Mucosa of stomach (tissue), 1 donor: ENCODE results near the gene ATP13A3.
A peak's percentile ranks its signal among the peaks of the same experiment; 100 is the strongest.

Experiments used
- H3K27me3 ChIP-seq: one replicate; pipeline ENCODE4 v1.7.0; 2013; ENCODE audit warnings: mild to moderate bottlenecking, low read length; ENCODE audit not compliant: control insufficient read depth, insufficient read depth
- H3K36me3 ChIP-seq: one replicate; pipeline ENCODE4 v1.7.0; 2013; ENCODE audit warnings: low read length; ENCODE audit not compliant: control insufficient read depth, insufficient read depth
- H3K4me1 ChIP-seq: one replicate; pipeline ENCODE4 v1.7.0; 2013; ENCODE audit warnings: mild to moderate bottlenecking, low read length; ENCODE audit not compliant: control insufficient read depth, insufficient read depth
- H3K4me3 ChIP-seq: one replicate; pipeline ENCODE4 v1.7.0; 2013; ENCODE audit warnings: low read length
- H3K9ac ChIP-seq: one replicate; pipeline ENCODE4 v1.7.0; 2013; ENCODE audit warnings: mild to moderate bottlenecking, low read length, moderate library complexity
- H3K9me3 ChIP-seq: one replicate; pipeline ENCODE4 v1.7.0; 2013; ENCODE audit warnings: mild to moderate bottlenecking, low read length, moderate library complexity; ENCODE audit not compliant: control insufficient read depth
- donor health status: Pancreatic carcinoma.

Gene ATP13A3

DNA sequence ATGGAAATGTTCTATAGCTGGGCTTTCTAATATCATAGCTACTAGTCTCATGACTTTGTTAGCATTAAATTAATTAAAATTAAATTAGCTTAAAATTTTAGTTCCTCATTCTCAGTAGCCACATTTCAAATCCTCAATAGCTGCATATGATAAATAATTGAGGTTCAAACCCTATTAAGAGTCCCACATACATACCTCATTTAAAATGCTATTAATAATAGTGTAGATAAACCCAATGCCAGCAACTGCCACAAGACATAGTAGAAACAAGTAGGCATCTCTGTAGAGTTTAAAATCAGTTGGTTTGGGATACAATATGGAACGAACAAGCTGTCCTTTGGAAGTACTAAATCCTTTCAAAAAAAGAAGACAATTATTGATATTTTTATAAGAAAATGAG lies 39.1 kb downstream of the ATP13A3 start:
- Histone ChIP-seq H3K36me3 (no peaks in the 10 kb centered on the region), H3K9ac (no peak overlapping the region), H3K4me3 (no peak overlapping the region), H3K4me1 (peaks cover 12% of the 10 kb centered on the region), H3K9me3 (no peaks in the 10 kb centered on the region), H3K27me3 (no peaks in the 10 kb centered on the region)

DNA sequence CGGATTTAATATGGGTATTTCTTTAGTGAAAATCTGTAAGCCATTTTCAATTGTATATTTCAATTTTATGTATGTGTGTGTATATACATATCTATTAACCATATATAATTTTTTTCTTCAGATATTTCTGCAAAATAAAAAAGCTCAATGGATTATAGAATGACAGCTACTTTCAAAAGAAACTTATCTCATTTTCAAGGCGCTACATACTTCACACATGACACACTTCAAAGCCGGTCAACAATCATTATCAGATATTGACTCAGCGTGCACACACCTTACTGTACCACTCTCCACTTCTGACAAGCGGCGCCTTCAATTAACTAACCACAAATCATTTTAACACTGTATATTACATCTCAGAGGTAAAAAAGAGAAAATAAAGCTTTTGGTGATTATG lies 39.6 kb downstream of the ATP13A3 start:
- H3K4me1 ChIP-seq = peaks cover 12% of the 10 kb centered on the region
- H3K9ac ChIP-seq = no peak overlapping the region
- no peaks in the 10 kb centered on the region for H3K36me3 ChIP-seq
- H3K4me3 ChIP-seq = no peak overlapping the region
- H3K9me3 ChIP-seq = no peaks in the 10 kb centered on the region
- no peaks in the 10 kb centered on the region for H3K27me3 ChIP-seq

DNA sequence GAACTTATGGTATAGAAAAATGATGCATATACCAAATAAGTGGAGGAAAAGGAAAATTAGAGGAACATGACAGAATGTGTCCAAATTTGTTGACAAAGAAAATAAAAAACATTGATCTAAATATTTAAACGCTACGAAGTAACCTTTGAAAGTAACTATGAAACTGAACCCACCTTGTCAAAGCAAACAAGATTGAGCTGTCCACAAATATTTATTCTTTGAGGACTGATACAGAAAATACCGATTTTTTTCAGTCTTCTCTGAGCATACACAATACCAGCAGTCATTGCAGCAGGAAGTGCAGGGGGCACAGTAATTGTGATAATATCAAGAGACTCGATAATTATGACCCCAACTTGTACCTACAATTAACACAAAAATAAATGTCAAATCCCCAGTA lies 40.0 kb downstream of the ATP13A3 start:
- Histone ChIP-seq H3K4me1 (peaks cover 14% of the 10 kb centered on the region), H3K36me3 (no peaks in the 10 kb centered on the region), H3K27me3 (no peaks in the 10 kb centered on the region), H3K9me3 (no peaks in the 10 kb centered on the region), H3K9ac (no peak overlapping the region), H3K4me3 (no peak overlapping the region)

- H3K27me3 ChIP-seq = no peaks in the 10 kb centered on the region
- H3K36me3 ChIP-seq = no peaks in the 10 kb centered on the region
- peaks cover 20% of the 10 kb centered on the region for H3K4me1 ChIP-seq
- no peak overlapping the region for H3K9ac ChIP-seq
- no peak overlapping the region for H3K4me3 ChIP-seq
- no peaks in the 10 kb centered on the region for H3K9me3 ChIP-seq
Measured at GRCh38 chr3:194446172-194446571, 40.6 kb downstream of the ATP13A3 start.

GRCh38 chr3:194443901-194444300 lies 42.9 kb downstream of the ATP13A3 start:
- H3K4me3 ChIP-seq = no peak overlapping the region
- H3K27me3 ChIP-seq = no peaks in the 10 kb centered on the region
- H3K9me3 ChIP-seq = no peaks in the 10 kb centered on the region
- no peak overlapping the region for H3K9ac ChIP-seq
- no peaks in the 10 kb centered on the region for H3K36me3 ChIP-seq
- H3K4me1 ChIP-seq = peaks cover 32% of the 10 kb centered on the region

DNA sequence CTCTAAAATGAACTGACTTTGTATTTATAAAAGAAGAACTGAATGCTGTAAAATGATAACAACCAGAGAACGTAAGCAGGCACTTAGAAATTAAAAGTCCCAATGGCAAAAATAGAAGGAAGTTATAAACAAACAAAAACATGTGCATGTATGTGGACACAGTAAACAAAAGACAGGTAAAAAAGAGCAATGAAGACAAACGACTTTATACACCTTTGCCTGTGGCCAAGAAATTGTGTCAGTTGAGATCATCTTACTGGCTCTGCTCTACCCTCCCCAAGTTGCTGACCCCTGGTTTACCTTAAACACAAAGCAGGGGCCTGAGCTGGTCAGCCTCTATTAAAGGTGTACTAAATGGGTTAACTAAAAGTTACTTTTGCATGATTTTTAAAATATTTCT lies 46.0 kb downstream of the ATP13A3 start:
- peaks cover 4% of the 10 kb centered on the region for H3K36me3 ChIP-seq
- no peak overlapping the region for H3K4me3 ChIP-seq
- peaks cover 32% of the 10 kb centered on the region for H3K4me1 ChIP-seq
- no peaks in the 10 kb centered on the region for H3K27me3 ChIP-seq
- H3K9ac ChIP-seq = no peak overlapping the region
- H3K9me3 ChIP-seq = no peaks in the 10 kb centered on the region

- peaks cover 4% of the 10 kb centered on the region for H3K36me3 ChIP-seq
- peak overlapping the region; percentile 16 for H3K9ac ChIP-seq
- no peaks in the 10 kb centered on the region for H3K27me3 ChIP-seq
- peaks cover 27% of the 10 kb centered on the region for H3K4me1 ChIP-seq
- no peaks in the 10 kb centered on the region for H3K9me3 ChIP-seq
- H3K4me3 ChIP-seq = no peak overlapping the region
Measured at GRCh38 chr3:194439881-194440550, 46.8 kb downstream of the ATP13A3 start.

DNA sequence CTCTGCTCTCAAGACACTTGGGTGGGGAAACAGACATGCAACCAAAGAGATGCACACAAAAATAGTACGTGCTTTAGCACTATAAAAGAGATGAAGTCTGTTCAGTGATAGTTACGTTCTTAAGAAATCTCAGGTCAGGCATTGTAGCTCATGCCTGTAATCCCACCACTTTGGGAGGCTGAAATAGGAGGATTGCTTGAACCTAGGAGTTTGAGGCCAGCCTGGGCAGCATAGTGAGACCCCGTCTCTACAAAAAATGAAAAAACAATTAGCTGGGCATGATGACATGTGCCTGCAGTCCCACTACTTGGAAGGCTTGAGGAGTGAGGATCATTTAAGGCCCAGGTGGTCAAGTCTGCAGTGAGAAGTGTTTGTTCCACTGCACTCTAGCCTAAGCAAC lies 52.3 kb downstream of the ATP13A3 start:
- H3K36me3 ChIP-seq = peaks cover 4% of the 10 kb centered on the region
- no peaks in the 10 kb centered on the region for H3K27me3 ChIP-seq
- no peaks in the 10 kb centered on the region for H3K9me3 ChIP-seq
- H3K4me3 ChIP-seq = no peak overlapping the region
- H3K4me1 ChIP-seq = peaks cover under 1% of the 10 kb centered on the region
- no peak overlapping the region for H3K9ac ChIP-seq

DNA sequence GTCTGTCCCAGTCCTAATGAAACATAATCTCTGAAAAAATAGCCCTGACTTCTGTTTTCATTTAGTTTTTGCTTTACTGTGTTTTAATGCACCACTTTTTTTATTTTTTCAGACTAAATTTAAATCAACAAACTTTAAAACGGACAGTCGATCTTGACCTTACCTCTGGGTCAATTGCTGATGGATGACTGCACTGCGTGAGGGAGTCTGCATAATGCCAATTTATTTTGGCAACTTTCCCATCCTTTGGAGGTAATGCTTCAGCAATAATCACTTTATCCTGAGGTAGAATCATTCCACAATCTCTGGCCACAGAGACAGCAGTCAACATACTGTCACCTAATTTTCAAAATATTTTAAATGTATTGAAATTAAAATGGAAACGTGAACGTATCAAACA lies 55.2 kb downstream of the ATP13A3 start:
- no peak overlapping the region for H3K9ac ChIP-seq

GRCh38 chr3:194425399-194425798 lies 61.4 kb downstream of the ATP13A3 start:
- H3K36me3 ChIP-seq = no peaks in the 10 kb centered on the region
- H3K4me3 ChIP-seq = no peak overlapping the region
- H3K4me1 ChIP-seq = no peaks in the 10 kb centered on the region
- H3K27me3 ChIP-seq = no peaks in the 10 kb centered on the region
- H3K9me3 ChIP-seq = no peaks in the 10 kb centered on the region
- no peak overlapping the region for H3K9ac ChIP-seq

More for the DNA sequence above, 55.2 kb downstream of the ATP13A3 start:
- peaks cover 2% of the 10 kb centered on the region for H3K36me3 ChIP-seq
- H3K27me3 ChIP-seq = no peaks in the 10 kb centered on the region
- H3K9me3 ChIP-seq = no peaks in the 10 kb centered on the region
- H3K4me3 ChIP-seq = no peak overlapping the region
- H3K4me1 ChIP-seq = no peaks in the 10 kb centered on the region

DNA sequence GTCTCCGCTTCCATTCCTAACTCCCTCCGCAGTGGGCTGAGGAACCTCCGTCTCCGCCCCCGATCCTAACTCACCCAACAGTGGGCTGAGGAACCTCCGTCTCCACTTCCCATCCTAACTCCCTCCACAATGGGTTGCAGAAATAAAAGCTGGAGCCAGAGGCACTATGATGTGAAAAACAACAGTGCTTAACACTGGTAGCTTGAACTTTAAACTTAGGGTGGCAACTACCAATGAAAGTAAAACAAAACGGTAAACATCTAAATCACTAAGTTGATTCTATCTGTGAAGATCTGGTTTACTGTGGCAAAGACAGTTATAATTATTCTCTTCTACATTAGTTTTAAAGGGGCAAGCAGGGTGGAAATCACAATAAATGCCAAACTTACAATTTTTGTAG lies 61.8 kb downstream of the ATP13A3 start:
- H3K9me3 ChIP-seq = no peaks in the 10 kb centered on the region
- no peaks in the 10 kb centered on the region for H3K36me3 ChIP-seq
- no peaks in the 10 kb centered on the region for H3K27me3 ChIP-seq
- no peak overlapping the region for H3K4me3 ChIP-seq
- no peak overlapping the region for H3K9ac ChIP-seq
- H3K4me1 ChIP-seq = no peaks in the 10 kb centered on the region

- H3K9ac ChIP-seq = no peak overlapping the region
- H3K4me1 ChIP-seq = no peaks in the 10 kb centered on the region
- no peaks in the 10 kb centered on the region for H3K9me3 ChIP-seq
- H3K27me3 ChIP-seq = no peaks in the 10 kb centered on the region
- no peaks in the 10 kb centered on the region for H3K36me3 ChIP-seq
- H3K4me3 ChIP-seq = no peak overlapping the region
Measured at GRCh38 chr3:194424373-194424772, 62.4 kb downstream of the ATP13A3 start.

GRCh38 chr3:194423317-194423716 lies 63.5 kb downstream of the ATP13A3 start:
- Histone ChIP-seq H3K9me3 (no peaks in the 10 kb centered on the region), H3K4me3 (no peak overlapping the region), H3K36me3 (no peaks in the 10 kb centered on the region), H3K4me1 (no peaks in the 10 kb centered on the region), H3K27me3 (no peaks in the 10 kb centered on the region), H3K9ac (no peak overlapping the region)
